Calu3 (cell line): ENCODE measurements around the gene BRF1. TPM values are rescaled to one million over a fixed set of nuclear protein-coding genes. Genes with fewer than 3 reads are reported as not detected.

ENCODE experiments used
- BruUV-seq: library from RNA; stranded (reverse); fragments of 400-500 nt; replicated peaks from 2 replicates; lab custom pipeline; 2021; lab: Mats Ljungman, UMichigan
- CTCF ChIA-PET: fragments of 300-600 bp; sonication (Branson Sonifier 250); formaldehyde crosslinking; loops from one replicate; lab custom pipeline; 2022; ENCODE audit warnings: antibody characterized with exemption; lab: Charles Lee
- DNase-seq: peaks from one replicate; pipeline ENCODE4 v3.0.0; 2022
- H3K27ac Mint-ChIP-seq: one replicate; pipeline ENCODE4 v1.8.0; 2022; ENCODE audit warnings: mixed read lengths; ENCODE audit not compliant: unreplicated experiment
- H3K27me3 Mint-ChIP-seq: one replicate; pipeline ENCODE4 v1.8.0; 2022; ENCODE audit warnings: mixed read lengths; ENCODE audit not compliant: unreplicated experiment
- H3K36me3 Mint-ChIP-seq: one replicate; pipeline ENCODE4 v1.8.0; 2022; ENCODE audit warnings: mild to moderate bottlenecking, moderate library complexity, mixed read lengths; ENCODE audit not compliant: insufficient read depth, unreplicated experiment
- H3K4me1 Mint-ChIP-seq: one replicate; pipeline ENCODE4 v1.8.0; 2022; ENCODE audit warnings: mild to moderate bottlenecking, low read depth, mixed read lengths; ENCODE audit not compliant: unreplicated experiment
- H3K4me3 Mint-ChIP-seq: one replicate; pipeline ENCODE4 v1.8.0; 2022; ENCODE audit warnings: mild to moderate bottlenecking, low read depth, moderate library complexity, mixed read lengths; ENCODE audit not compliant: unreplicated experiment
- H3K9me3 Mint-ChIP-seq: one replicate; pipeline ENCODE4 v1.8.0; 2022; ENCODE audit warnings: low read depth, mixed read lengths; ENCODE audit not compliant: unreplicated experiment
- intact Hi-C: fragments of 100-400 bp; cut with micrococcal nuclease; formaldehyde crosslinking; loops from one replicate; pipeline ENCODE4 v1.10.0; 2022; ENCODE audit not compliant: unreplicated experiment
- total RNA-seq: library from RNA; stranded (reverse); gene quantifications from 2 replicates; pipeline ENCODE4 v1.2.3, GENCODE V29; 2022
- TF ChIP-seq, protein P1 (sequence below): fragments of 200-600 bp; IDR thresholded peaks from one replicate; pipeline ENCODE4 v1.8.0; 2022; ENCODE audit warnings: antibody characterized with exemption; ENCODE audit not compliant: unreplicated experiment

Gene BRF1
- total RNA-seq, 1 experiment from 2014 or later: 38.4 TPM

DNA sequence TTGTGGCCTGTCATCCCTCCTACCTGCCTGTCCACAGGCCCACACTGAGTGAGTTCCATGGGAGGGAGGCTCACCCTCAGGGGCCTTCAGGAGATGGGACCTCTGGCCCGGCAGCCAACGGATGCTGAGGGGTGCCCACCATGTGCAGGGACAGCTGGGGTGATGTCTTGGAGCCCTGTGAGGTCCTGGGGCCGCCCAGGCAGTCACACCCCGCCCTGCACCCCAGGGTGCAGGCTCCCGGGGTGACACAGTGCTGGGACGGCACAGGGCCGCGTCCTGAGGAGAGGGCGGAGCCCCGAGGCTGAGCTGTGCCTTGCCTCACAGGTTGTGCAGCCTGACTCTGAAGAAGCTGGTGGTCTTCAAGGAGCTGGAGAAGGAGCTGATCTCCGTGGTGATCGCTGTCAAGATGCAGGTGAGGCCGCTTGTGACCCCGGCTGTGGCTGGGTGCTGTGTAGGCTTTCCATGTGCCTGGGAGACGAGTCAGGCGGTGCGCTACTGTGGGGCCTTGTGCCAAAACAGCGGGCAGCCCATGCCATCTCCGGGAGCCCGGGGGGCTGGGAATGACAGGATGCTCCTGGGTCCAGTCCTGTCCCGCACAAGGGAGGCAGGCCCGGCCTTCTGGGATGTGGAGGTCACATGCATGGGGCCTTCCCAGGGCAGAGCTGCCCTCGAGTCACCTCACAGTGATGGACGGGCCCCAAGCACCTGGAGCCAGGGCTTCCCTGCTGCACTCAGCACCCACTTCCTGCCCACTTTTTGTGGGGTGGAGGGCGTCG, 47.6 kb upstream of the BRF1 start:
- no peak overlapping the region for H3K4me3 Mint-ChIP-seq
- peaks cover 10% of the 10 kb centered on the region for H3K36me3 Mint-ChIP-seq
- DNase-seq: no peak
- no peaks in the 10 kb centered on the region for H3K9me3 Mint-ChIP-seq
- no peaks in the 10 kb centered on the region for H3K4me1 Mint-ChIP-seq
- CTCF ChIA-PET: no interaction called here
- H3K27ac Mint-ChIP-seq: no peak overlapping the region
- no TSS peak for BruUV-seq
- intact Hi-C loops: no loop called here
- TF ChIP-seq, protein P1, sequence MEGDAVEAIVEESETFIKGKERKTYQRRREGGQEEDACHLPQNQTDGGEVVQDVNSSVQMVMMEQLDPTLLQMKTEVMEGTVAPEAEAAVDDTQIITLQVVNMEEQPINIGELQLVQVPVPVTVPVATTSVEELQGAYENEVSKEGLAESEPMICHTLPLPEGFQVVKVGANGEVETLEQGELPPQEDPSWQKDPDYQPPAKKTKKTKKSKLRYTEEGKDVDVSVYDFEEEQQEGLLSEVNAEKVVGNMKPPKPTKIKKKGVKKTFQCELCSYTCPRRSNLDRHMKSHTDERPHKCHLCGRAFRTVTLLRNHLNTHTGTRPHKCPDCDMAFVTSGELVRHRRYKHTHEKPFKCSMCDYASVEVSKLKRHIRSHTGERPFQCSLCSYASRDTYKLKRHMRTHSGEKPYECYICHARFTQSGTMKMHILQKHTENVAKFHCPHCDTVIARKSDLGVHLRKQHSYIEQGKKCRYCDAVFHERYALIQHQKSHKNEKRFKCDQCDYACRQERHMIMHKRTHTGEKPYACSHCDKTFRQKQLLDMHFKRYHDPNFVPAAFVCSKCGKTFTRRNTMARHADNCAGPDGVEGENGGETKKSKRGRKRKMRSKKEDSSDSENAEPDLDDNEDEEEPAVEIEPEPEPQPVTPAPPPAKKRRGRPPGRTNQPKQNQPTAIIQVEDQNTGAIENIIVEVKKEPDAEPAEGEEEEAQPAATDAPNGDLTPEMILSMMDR: no peak
- no peaks in the 10 kb centered on the region for H3K27me3 Mint-ChIP-seq

DNA sequence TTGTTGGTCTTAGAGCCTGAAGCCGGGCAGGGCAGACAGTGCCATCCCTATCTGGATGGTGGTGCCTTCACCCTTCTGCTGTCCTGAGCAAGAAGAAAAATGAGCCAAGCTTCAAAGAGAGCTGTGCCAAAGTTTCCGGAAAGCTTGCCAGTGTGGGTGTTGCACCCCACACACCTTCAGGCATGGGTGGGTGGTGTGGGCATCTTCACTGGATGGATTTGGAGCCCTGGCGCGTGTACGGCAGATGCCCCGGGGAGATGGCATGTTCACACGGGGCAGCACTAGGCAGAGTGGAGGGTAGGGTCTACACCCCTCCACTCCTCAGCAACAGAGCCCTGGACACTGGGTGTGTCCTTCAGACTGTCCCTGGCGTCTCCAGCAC, 46.8 kb upstream of the BRF1 start:
- no peaks in the 10 kb centered on the region for H3K9me3 Mint-ChIP-seq
- CTCF ChIA-PET: no interaction called here

DNA sequence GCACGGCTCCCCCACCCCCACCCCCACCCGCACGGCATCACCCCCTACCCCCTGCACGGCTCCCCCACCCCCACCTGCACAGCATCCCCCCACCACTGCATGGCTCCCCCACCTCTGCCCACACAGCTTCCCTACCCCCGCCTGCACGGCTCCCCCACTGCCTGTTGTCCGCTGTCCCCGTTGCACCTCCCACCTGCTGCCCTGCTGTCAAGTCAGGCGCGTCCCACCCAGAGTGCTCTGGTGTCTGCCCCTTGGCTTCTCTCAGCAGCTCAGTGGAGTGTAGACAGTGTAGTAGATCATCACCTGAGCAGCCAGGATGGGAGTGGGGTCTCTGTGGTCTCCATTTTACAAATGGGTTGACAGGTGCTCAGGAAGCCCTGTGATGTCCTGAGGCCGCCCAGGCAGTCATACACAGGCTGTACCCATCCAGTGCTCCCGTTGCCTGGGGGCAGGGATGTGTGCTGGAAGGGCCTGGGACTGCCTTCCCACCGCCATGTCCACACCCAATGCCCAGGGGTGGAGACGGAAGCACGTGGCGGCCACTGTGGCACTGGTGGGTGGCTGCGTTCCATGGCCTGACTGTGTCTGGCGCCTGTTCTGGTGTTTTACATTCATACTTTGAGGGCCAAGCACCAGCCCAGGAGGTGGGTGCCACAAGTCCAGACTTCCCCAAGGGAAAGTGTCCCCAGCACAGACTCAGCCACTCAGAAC, 46.2 kb upstream of the BRF1 start:
- Mint-ChIP-seq H3K4me3 (no peak overlapping the region), H3K36me3 (peaks cover under 1% of the 10 kb centered on the region), H3K27me3 (no peaks in the 10 kb centered on the region), H3K9me3 (no peaks in the 10 kb centered on the region), H3K4me1 (no peaks in the 10 kb centered on the region), H3K27ac (no peak overlapping the region)
- TF ChIP-seq, protein P1: no peak
- no peak for DNase-seq
- BruUV-seq: no TSS peak
- CTCF ChIA-PET: no interaction called here
- intact Hi-C loops: no loop called here

More for the DNA sequence above, 46.8 kb upstream of the BRF1 start:
- Mint-ChIP-seq H3K27ac (no peak overlapping the region), H3K36me3 (peaks cover 6% of the 10 kb centered on the region), H3K4me1 (no peaks in the 10 kb centered on the region), H3K27me3 (no peaks in the 10 kb centered on the region), H3K4me3 (no peak overlapping the region)
- intact Hi-C loops: no loop called here
- no peak for DNase-seq
- no TSS peak for BruUV-seq
- TF ChIP-seq, protein P1: no peak

DNA sequence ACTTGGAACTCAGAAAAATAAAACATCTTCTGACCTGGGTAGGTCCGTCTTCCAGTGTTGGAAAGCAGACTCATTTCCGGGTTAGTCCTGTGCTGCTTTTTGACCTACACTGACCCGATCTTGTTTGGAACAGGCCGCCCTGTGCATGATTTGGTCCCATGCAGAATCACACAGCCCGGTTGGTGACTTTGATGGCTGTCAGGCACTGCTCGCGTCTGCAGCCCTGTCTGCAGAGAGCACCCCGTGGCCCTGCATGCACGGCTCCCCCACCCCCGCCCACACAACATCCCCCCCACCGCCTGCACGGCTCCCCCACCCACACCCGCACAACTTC, 45.4 kb upstream of the BRF1 start:
- no peak overlapping the region for H3K27ac Mint-ChIP-seq
- no peaks in the 10 kb centered on the region for H3K9me3 Mint-ChIP-seq
- no peak overlapping the region for H3K4me3 Mint-ChIP-seq
- no TSS peak for BruUV-seq
- H3K36me3 Mint-ChIP-seq: no peaks in the 10 kb centered on the region
- H3K27me3 Mint-ChIP-seq: no peaks in the 10 kb centered on the region
- CTCF ChIA-PET: interaction anchor here (0.6 kb wide), 1 partner anchor 128 kb away, joined by 3 read pairs; no protein-coding TSS in a partner anchor
- TF ChIP-seq, protein P1: no peak
- DNase-seq: no peak
- no peaks in the 10 kb centered on the region for H3K4me1 Mint-ChIP-seq
- intact Hi-C loops: no loop called here
